ENCODE measurements around the gene ZNF213.
"Not testable (repeated sequence)": the region's sequence is repeated elsewhere in the genome, so short reads cannot be mapped to it uniquely, and the experiment has no call there.

The ZNF213 gene

GRCh38 chr16:3149630-3150345 is 15.0 kb downstream of the ZNF213 start:
- no peak for DNase-seq

GRCh38 chr16:3150346-3151218 is 15.8 kb downstream of the ZNF213 start:
- peak; percentile 92 for DNase-seq

GRCh38 chr16:3152027-3152276 is 17.1 kb downstream of the ZNF213 start:
- DNase-seq, result no peak

- DNase-seq, result peak; percentile 71
Observed at GRCh38 chr16:3152277-3152990, 17.6 kb downstream of the ZNF213 start.

GRCh38 chr16:3152991-3153368 is 18.2 kb downstream of the ZNF213 start:
- no peak for DNase-seq

GRCh38 chr16:3155181-3155580 is 20.4 kb downstream of the ZNF213 start:
- DNase-seq, result no peak

GRCh38 chr16:3155972-3156371 is 21.1 kb downstream of the ZNF213 start:
- DNase-seq, result no peak

GRCh38 chr16:3157229-3158025 is 22.6 kb downstream of the ZNF213 start:
- peak; percentile 38 for DNase-seq

GRCh38 chr16:3158026-3158509 is 23.2 kb downstream of the ZNF213 start:
- DNase-seq, result no peak

GRCh38 chr16:3158510-3159314 is 23.9 kb downstream of the ZNF213 start:
- peak; percentile 62 for DNase-seq

GRCh38 chr16:3161235-3162018 is 26.6 kb downstream of the ZNF213 start:
- DNase-seq, result no peak

GRCh38 chr16:3164121-3164991 is 29.5 kb downstream of the ZNF213 start:
- DNase-seq, result no peak

- no peak for DNase-seq
Observed at GRCh38 chr16:3165111-3165822, 30.4 kb downstream of the ZNF213 start.

- DNase-seq, result no peak
Observed at GRCh38 chr16:3166505-3166886, 31.7 kb downstream of the ZNF213 start.

- DNase-seq, result not testable (repeated sequence)
Observed at GRCh38 chr16:3168729-3169128, 33.9 kb downstream of the ZNF213 start.

GRCh38 chr16:3170440-3171180 is 35.8 kb downstream of the ZNF213 start:
- DNase-seq, result no peak

- no peak for DNase-seq
Observed at GRCh38 chr16:3171181-3171854, 36.5 kb downstream of the ZNF213 start.

All from NCI-H2029 (cell line).